GM21526 (cell line): Measurements from ENCODE around the gene RAB14.
"Not testable (repeated sequence)": the region's sequence is repeated elsewhere in the genome, so short reads cannot be mapped to it uniquely, and the experiment has no call there.

ENCODE experiments used
- ATAC-seq: cut with Tn5 transposase; IDR thresholded peaks from one replicate; pipeline ENCODE4 v1.9.1; 2021; ENCODE audit warnings: moderate library complexity; ENCODE audit not compliant: unreplicated experiment, low FRiP score

Gene RAB14

DNA sequence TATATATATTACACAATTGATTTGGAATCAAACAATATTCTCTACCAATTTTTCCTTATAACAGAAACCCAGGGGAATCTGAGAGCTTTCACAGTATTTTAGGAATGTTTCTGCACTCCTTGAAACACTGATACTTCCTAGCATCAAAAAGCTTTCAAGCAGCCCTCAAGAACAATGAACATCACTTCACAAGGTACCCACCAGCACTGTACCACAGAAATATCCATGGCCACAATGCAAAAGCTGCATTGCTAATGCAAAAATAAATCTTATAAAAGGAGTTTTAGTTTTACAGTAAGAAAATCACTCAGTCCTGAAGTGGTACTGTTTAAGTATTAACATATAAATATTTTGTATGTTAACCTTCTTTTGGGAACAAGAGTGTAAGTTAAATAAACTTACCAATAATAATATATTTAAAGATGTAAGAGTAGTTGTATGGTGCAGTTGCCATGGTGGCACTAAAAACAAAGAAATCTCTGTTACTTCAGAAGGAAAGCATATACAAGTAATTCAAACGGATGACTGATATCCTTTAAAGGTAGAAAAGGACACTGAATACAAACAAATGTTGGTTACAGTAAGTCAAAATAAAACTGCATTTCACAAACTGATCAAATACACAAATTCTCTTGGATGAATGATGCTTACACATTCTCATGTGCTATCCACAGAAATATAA is 8.6 kb downstream of the RAB14 start:
- ATAC-seq: no peak

GRCh38 chr9:121192518-121192917 is 9.2 kb downstream of the RAB14 start:
- no peak for ATAC-seq

- ATAC-seq: no peak
Observed at GRCh38 chr9:121191235-121191634, 10.4 kb downstream of the RAB14 start.

DNA sequence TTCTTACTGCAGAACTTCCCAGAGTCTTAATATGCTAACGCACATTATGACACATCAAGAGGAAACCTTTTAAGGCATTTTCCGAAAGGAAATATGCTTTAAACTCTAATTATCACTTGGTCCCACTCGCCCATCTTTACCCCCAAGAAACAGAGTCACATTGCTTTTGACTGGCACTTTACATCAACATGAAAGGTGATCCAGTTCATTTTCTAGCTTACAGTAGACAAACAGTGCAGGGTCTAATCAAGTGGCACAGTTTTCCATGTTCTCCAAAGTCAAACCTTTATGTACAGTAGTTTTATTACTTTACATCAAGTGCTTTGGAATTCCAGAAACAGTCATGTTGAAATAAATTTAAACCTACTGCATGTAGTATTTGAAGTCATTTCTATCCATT is 12.0 kb downstream of the RAB14 start:
- no peak for ATAC-seq

GRCh38 chr9:121189006-121189405 is 12.7 kb downstream of the RAB14 start:
- ATAC-seq: no peak

DNA sequence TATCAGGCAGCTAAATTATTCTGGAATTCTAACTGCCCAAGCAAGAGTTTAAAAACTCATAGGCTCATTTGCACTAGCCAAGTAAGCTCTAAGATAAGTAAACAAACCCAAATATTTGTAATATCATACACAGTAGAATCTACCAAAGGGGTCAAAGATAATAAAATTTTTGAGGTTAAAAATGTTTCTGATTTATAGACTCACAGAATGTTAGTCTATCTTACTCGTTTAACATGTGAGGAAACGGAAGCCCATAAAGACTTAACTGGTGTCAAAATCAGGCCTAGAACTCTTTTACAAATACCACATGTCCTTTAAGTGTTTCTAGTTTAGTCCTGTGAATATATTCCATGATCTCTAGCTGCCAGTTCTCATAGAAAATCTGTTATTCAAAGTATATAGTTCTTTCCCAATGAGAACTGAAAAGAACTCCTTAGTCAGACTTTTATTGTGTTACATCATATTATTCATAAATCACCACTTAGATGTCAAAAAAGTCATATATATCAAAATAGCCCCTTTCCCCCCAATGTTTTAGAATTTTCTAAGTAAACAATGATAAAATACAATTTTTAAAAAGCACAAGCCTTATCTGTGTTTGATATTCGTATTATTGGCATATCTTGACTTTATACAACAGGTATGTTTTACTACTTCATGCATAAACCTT is 13.9 kb downstream of the RAB14 start:
- ATAC-seq: no peak

- no peak for ATAC-seq
Observed at GRCh38 chr9:121185774-121186403, 15.8 kb downstream of the RAB14 start.

GRCh38 chr9:121185178-121185745 is 16.4 kb downstream of the RAB14 start:
- ATAC-seq: no peak

DNA sequence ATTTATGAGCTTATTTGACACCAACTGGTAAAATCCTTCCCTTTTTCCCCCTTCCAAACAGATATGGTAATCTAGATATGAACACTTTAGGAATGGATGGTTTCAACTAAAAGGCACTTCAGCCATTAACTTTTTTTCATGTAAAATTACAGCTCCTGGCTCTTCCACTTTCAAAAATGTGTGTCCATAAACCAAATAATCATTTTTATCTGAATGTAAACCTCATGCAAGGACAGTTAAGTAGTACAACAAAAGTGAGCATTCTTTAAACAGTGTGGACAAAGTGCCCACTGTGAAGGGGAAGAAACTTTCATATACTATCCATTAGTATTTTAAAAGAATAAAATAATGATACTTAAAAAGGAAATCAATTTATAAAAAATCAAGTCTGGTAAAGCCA is 17.2 kb downstream of the RAB14 start:
- no peak for ATAC-seq

GRCh38 chr9:121183666-121184423 is 17.8 kb downstream of the RAB14 start:
- no peak for ATAC-seq

DNA sequence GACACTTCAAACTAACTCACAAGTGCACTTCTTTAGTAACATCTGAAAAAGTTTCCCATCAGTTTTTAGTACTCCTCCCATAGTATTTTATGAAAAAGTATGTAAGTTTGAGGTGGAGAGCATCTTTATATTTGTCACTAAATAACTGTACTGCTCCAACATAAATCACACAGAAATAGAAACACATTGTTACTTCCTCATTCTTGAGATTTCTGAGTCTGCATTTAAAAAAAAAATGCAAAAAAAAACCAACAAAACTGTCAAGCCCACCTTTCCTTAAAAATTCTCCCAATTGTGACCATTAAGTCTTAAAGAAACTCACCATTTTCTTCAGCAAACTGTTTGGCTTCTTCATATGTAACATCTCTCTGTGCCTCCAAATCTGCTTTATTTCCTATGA is 18.7 kb downstream of the RAB14 start:
- ATAC-seq: no peak

DNA sequence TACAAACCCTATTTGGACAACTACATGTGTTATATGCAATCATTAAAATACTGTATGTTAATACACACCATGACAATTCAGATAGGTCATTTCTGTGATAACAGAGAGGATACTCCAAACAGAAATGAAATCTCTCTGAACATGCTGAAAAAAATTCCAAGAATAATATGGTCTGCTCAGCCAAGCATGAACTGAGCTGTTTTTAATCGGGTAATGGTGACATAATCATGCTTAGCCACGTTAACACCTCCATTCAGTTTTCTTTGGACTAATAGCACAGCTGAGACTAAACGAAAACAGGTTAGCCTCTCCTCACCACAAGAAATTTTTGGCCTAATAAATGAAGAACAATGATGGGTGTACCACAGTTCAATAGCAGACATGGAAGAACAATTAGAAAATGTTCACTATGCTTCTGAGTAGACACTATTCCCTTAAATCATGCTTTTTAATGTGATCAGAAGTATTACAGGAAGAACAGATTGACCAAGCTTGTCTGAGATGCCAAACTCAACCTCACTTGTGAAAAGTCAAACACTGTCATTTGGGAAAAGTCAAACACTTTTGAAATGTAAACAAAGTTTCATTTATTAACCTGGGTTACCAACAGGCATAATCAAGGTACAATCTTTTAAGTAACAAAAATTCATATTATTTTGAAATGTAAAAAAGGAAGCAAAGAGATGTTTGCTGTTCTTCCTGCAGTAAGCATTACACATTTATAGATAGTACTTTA is 19.4 kb downstream of the RAB14 start:
- ATAC-seq: no peak

DNA sequence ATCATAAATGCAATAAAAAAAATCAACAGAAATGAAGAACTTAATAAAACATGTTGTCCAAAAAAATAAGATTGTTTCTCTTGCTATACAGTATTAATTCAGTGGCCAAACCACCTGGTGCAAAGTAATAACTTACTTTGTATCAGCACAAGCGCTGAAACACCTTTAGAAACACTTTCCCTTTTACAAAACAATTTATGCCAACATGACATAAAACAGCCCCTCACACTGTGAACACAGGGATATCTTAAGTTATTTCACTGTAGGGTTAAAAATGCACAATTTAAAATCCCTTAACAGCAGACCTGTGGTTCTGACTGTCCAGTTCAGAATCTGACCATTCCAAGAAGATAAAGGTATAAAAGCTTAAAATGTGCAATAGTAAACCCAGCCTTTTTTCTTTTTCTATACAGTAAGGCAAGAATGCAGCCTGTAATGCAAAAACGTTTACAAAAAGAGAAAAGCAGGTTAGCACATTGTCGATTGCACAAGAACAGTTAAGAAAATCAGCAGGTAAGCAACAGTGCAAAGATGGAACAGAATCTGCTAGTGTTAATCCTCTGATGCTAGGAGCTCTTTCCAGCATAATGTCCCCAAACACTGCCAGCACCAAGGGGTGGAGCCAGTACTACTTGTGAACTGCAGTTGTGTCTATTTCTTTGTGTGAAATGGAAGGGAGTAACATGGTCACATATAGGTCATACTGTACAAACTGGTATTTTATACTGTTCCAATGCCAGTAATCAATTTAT is 21.6 kb downstream of the RAB14 start:
- ATAC-seq: no peak

DNA sequence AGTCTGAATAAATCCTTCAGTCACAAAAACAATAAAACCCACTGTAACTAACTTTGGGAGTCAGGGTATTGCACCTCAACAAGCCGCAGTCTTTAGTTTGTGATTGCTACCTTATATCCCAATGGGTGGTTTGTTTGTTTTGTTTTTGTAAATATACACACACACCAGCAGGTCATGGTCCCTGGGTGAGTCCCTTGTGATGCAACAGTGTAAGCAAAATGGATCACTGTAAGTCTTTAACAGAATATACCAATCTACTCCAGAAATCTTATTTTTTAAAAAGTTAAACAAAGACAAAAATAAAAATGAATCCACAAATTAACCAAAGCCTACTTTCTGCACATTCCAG is 22.3 kb downstream of the RAB14 start:
- ATAC-seq: not testable (repeated sequence)

GRCh38 chr9:121178676-121179372 is 22.8 kb downstream of the RAB14 start:
- no peak for ATAC-seq

DNA sequence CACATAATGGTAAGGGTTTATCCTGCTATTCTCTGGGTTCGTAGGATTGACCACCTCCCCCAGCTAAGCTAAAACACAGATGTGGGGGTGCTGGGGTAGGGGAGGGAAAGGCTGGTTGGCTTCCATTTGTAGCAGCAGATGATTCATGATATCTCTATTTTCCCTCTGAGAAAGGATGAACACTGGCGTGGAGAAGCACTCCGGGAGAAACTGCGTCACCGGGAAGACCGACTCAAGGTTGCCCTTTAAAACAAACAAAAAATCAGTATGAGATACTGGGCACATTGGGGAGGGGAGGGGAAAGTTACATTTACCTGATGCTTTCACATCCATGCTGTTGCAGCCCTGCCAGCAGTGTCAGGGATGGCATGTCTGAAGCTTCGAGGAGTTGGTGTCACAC is 28.2 kb downstream of the RAB14 start:
- ATAC-seq: no peak

DNA sequence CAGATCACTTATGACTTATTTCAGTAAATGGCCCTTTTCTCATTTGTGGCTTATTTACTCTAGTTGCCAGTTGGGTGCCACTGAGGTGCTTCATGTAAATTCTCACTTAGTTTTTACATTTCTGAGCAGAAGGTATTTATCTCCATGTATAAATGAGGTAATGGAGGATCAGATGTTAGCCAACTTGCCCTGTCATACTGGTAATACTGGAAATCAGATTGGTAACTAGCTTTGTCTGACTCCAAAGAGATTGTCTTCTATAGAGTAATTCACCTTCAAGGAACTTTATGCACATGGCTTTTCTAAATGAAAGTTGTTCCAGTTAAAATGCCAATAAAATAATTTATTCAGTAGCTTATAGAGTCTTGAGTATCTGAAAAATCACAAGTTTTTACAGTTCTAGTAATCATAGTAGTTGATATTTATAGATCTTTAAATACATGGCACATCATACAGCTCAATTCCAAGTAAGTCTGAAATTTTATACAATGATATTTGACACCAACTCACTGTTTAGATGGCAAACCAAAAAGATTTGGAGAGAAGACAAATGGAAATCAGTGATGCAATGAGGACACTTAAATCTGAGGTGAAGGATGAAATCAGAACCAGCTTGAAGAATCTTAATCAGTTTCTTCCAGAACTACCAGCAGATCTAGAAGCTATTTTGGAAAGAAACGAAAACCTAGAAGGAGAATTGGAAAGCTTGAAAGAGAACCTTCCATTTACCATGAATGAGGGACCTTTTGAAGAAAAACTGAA is 28.8 kb downstream of the RAB14 start:
- no peak for ATAC-seq

- no peak for ATAC-seq
Observed at GRCh38 chr9:121171236-121171635, 30.4 kb downstream of the RAB14 start.
